ENCODE results near the gene MINDY2.

MINDY2 gene

GRCh38 chr15:58889363-58889762, 118.3 kb downstream of the MINDY2 start:
- no peak for ATAC-seq

GRCh38 chr15:58898150-58898680, 127.1 kb downstream of the MINDY2 start:
- ATAC-seq = peak in 1 of 2 donors; percentile 36

GRCh38 chr15:58900631-58901030, 129.5 kb downstream of the MINDY2 start:
- no peak for ATAC-seq

GRCh38 chr15:58908550-58909309, 137.6 kb downstream of the MINDY2 start:
- ATAC-seq = peak in 1 of 2 donors; percentile 46

GRCh38 chr15:58909616-58910015, 138.5 kb downstream of the MINDY2 start:
- ATAC-seq = peak; percentile 25 to 36

GRCh38 chr15:58910456-58910855, 139.4 kb downstream of the MINDY2 start:
- no peak for ATAC-seq

All from activated CD4-positive, CD25-positive, alpha-beta regulatory T cell treated with anti-CD3 and anti-CD28 coated beads, Interleukin-2, amount 50 U/mL, for 24 hours (primary cell).